ENCODE data around the gene ULK2.
A peak's percentile ranks its signal among the peaks of the same experiment; 100 is the strongest.
"Not testable (repeated sequence)": the region's sequence is repeated elsewhere in the genome, so short reads cannot be mapped to it uniquely, and the experiment has no call there.

ULK2 gene

DNA sequence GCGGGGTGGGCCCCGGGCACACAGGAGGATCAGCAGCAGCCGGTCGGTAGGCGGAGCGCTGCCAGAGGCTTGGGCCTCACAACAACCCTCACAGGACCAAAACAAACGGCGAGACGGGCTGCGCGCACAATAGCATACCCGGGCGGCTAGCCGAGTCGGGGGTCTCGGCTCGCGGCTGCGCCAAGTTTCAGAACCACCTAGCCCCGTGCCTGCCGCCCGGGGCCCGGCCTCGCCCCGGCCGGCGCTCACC is 732 bp downstream of the ULK2 start:
- DNase-seq (ENCODE audit: low read depth, low spot score) = no peak

DNA sequence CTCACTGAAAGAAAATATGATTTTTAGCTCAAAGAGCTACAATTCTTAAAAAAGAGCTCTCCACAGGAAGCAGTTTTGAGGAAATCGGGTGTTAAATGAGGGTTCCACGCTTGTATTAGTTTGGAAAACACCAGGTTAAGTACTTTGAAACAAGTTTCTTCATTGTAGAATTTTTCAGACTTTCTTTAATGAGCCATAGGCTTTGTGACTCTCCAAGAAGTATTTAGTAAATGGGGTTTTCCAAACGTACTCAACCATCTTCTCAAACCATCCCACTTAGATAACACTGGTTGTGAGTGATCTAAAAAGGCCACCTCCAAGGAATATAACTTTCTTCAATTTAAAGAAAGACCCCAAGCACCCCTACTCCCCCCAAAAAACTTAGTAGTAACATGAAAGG is 2.7 kb downstream of the ULK2 start:
- no peak for DNase-seq (ENCODE audit: low read depth, low spot score)

DNA sequence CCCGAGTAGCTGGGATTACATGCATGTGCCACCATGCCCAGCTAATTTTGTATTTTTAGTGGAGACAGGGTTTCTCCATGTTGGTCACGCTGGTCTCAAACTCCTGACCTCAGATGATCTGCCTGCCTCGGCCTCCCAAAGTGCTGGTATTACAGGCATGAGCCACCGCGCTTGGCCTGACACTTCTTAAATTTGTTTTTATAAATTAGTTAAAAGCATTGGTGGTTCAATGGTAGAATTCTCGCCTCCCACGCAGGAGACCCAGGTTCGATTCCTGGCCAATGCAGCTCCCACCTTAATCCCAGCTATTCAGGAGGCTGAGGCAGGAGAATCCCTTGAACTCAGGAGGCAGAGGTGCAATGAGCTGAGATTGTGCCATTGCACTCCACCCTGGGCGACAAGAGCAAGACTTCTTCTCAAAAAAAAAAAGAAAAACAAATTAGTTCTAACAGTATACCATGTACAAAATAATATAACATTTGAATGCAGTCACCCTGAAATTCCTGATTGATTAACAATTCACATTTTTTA is 7.0 kb downstream of the ULK2 start:
- DNase-seq (ENCODE audit: low read depth, low spot score) = not testable (repeated sequence)

DNA sequence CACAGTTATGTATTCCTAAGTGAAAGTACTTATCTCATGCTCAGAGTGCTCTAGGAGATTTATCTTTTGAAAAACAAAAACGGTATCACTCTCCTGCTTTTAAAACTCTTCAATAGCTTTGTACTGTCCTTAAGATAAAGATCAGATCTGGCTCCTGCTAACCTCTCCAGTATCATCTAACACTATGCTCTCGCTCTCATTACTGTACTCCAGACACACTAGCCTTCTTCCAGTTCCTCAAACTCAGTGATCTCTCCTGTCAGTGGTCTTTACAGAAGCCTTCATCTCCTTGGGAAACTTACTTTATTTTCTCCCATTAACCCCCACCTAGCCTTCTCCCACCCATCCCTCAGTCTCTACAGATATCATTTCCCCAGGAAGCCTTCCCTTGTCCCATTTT is 10.1 kb downstream of the ULK2 start:
- DNase-seq (ENCODE audit: low read depth, low spot score) = no peak

DNA sequence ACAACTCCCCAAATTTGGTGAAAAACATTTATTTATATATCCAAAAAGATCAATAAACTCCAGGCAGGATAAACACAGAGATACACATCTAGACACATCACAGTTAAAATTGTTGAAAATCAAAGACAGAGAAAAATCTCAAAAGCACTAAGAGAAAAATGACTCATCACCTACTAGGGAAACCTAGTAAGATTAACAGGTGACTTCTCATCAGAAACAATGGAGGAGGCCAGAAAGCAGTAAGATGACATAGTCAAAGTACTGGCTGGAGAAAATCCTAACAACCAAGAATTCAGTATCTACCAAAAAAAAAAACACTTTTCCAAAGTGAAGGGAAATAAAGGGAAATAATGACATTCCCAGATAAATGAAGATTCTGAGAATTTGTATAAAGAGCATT is 33.8 kb downstream of the ULK2 start:
- no peak for DNase-seq (ENCODE audit: low read depth, low spot score)

DNA sequence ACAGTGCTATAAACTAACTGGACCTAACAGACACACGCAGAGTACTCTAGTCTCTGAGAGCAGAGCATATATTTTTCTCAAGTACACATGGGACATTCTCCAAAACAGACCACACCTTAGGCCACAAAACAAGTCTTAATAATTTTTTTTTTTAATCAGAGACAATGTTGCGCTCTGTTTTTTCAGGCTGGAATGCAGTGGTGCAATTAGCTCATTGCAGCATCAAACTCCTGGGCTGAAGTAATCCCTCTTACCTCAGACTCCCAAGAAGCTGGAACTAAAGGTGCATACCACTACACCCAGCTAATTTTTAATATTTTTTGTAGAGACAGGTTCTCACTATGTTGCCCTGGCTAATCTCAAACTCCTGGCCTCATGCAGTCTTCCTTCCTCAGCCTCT is 37.7 kb downstream of the ULK2 start:
- DNase-seq (ENCODE audit: low read depth, low spot score) = no peak

DNA sequence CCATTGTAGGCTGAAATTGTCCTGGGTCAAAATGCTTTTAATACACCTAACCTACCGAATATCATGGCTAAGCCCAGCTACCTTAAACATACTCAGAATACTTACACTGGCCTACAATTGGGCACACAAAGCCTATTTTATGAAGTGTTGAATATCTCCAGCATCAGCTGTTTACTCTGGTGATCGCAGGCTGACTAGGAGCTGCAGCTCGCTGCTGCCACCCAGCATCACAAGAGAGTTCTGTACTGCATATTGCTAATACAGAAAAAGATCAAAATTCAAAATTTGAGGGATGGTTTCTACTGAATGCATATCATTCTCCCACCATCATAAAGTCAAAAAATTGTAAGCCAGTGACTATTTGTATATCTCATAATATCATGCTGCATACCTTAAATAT is 55.3 kb downstream of the ULK2 start:
- DNase-seq (ENCODE audit: low read depth, low spot score) = no peak

DNA sequence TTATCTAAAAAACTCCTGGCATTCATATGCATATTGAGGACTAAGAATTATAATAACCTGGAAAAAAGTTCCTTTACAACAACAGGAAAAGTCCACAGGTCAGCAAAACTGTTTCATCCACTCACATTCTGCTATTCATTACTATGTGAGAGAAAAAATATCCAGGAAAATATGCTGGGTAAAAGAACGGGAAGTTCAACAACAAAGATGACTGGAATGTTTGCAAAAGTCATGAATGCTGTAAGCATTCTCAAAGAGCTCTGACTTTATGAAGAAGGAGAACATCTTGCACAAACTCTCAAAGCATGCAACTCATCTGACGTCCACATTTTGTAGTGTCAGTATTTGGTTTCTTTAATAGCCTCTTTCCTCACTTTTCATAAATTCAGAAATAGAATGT is 62.7 kb downstream of the ULK2 start:
- no peak for DNase-seq (ENCODE audit: low read depth, low spot score)

DNA sequence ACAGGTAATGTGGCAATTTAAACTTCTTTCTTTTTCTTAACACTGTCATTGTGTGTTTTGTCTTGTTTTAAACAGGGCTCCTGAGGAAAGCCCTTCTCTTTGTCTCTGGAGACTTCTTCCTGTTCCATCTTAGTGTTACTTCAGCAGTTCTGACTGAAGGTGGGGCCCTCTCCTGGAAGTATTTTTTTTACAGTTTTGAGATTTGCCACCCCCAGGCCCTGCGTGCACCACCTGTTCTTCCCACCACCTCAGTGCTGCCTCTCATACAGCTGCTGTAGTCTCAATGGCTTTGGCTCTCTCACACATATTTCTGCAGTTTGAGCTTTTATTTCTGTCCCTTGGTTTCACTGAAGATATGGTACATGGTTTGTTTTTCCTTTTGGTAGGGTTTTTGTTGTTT is 67.2 kb downstream of the ULK2 start:
- DNase-seq (ENCODE audit: low read depth, low spot score) = no peak

DNA sequence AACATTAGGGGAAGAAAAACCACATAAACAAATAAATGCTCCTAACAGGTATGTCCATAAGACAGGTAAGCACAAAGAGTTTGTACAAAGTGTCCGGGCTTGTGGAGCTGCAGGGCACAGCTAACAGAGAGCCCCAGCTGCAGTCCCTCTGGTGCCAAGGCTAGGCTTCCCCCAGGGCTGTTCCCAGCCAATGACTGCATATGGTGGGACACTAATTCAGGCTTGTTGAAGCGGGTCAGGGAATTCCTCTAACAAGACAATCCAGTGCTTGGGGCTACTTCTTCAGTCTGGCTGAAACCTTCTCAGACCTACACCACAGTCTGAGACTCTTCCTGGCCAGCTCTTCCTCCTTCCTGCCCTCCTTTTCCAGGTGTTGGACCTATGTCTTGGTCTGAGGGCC is 67.9 kb downstream of the ULK2 start:
- DNase-seq (ENCODE audit: low read depth, low spot score) = no peak

DNA sequence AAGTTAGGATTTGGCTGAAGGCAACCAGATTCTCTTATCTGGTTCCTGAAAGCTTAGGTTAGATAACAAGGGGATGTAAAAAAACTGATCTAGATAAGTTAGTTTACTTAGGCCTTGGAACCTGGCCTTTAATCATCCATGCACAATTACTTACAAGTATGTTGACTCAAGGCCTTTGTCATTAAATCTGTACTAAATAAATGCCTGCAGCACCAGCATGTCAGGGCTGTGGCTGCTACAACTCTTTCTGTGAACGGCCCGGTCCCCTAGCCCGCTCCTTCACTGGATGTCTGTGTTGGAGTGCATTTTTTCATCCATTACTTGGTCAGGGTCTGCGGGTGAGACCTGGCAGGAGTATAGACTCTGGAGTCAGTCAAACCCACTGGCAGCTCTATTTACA is 71.3 kb downstream of the ULK2 start:
- DNase-seq (ENCODE audit: low read depth, low spot score) = no peak

DNA sequence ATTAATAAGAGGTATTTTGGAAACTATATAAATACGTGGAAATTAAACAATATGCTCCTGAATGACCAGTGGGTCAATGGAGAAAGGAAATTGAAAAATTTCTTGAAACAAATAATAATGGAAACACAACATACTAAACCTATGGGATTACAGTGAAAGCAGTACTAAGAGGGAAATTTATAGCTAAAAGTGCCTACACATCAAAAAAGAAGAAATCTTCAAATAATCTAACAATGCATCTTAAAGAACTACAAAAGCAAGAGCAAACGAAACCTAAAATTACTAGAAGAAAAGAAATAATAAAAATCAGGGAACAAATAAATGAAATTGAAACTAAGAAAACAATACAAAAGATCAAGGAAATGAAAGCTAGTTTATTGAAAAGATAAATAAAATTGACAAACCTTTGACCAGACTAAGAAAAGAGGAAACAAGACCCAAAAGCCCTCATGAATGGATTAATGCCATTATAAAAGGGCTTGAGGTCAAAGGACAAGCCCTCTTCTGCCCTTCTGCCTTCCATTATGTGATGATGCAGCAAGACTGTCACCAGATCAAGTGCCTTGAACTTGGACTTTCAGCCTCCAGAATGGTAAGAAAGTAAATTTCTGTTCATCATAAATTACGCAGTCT is 75.7 kb downstream of the ULK2 start:
- no peak for DNase-seq (ENCODE audit: low read depth, low spot score)

DNA sequence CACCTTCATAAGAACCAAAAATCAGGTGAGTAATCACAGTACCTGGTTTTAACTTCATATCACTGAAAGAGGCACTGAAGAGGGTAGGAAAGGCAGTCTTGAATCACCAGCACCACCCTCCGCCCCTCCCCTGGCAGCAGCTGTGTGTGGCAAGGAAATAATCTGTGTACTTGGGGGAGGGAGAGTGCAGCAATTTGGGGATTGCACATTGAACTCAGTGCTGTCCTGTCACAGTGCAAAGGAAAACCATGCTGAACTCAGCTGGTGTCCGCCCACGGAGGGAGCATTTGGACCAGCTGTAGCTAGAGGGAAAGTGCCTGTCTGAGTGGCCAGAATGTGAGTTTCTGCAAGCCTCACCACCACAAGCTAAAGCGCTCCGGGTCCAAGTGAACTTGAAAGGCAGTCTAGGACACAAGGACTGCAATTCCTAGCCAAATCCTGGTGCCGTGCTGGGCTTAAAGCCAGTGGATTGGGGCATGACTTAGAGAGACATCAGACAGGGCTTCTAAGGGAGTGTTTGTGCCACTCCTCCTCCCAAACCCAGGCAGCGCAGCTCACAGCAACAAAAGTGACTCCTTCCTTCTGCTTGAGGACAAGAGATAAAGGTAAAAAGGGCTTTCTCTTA is 79.9 kb downstream of the ULK2 start:
- no peak for DNase-seq (ENCODE audit: low read depth, low spot score)

DNA sequence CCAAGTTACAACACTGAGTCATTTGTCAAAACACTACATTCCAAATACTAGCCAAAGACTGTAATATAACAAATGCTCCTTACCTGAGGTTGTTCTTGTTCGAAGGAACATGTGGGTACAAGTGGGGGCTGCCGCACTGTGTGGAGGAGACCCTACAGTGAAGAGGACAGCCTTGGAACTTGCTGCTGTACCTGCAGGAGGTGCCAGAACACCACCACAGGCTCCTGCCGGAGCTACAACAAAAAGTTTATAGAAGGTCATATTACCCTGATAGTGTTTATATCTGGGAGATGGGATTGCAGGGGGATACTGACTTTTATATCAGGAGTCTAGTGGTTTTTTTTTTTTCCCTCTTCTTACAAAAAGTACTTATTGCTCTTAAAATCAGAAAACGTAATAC is 81.9 kb downstream of the ULK2 start:
- no peak for DNase-seq (ENCODE audit: low read depth, low spot score)

DNA sequence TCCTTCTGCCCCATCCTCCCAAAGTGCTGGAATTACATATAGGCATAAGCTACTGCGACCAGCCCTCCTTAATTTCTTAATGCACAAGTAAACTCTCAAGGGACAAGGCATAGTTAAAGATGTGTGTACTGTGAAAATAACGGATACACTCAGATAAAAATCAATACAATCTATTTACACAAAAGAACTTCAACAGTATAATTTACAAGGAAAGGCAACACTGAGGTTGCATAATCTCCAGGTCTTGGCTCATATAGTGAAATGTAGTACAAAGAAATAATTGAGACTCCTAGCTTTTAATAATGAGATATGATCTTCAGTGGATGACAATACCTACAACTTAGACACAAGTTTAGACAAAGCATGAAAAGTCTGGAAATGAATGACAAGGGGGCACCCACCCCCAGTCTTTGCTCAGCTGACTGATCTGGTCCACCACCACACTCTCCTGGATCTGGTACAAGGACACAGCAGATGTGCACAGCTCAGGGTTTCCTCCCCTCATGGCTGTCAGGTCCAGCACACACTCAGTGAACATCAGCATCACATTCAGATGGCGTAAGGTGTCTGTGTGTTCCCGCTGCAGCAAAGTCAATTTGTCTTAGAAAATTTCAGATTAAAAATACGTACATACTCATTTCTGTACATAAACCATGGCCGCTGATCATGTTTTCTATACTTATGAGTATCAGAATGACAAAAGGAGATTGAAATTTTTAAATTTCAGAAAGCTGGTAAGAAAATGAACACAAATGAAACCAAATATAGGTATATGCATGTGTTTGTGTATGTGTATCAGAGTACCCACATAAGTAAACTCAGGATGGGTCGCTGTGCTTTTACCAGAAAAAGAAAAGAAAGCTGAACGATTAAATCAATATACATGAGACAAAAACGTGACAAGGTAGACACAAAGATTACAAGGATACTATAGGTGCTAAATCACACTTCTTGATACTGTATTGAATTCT is 86.0 kb downstream of the ULK2 start:
- DNase-seq (ENCODE audit: low read depth, low spot score) = no peak

DNA sequence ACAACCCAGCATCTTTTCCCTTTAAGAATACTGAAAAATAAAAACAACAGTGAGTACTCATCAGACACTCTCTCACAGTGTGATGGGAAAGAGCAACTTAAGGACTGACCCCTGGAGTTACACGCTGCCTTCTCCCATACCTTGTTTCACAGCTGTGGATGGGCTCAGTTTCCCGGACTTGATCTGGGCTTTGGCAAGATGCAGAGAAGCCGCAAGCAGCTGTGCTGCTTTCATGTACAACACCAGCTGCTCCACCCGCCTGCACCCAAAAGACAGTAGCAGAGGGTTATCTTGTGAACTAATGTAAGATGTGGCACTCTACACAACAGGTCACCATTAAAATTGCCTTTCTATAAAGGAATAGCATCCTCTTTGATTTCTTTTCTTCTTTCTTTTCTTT is 86.9 kb downstream of the ULK2 start:
- DNase-seq (ENCODE audit: low read depth, low spot score) = no peak

DNA sequence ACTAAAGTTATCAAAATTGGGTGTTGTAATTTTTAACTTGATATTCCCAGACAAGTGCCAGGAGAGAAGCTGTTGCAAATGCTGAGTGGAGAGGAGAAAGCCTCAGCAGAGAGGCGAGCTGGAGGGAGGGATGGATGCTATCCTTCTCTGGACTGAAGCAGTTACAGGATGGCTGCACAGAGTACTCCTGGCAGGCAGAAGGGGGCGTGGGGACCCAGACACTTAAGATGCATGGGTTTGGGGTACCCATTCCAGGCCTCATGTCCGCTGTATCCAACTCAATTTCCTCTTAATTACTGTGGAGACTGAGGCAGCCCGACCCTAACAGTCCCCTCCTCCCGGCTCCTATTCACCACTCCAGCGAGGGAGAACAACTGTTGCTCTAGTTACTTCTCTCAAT is 94.2 kb downstream of the ULK2 start:
- DNase-seq (ENCODE audit: low read depth, low spot score) = no peak

DNA sequence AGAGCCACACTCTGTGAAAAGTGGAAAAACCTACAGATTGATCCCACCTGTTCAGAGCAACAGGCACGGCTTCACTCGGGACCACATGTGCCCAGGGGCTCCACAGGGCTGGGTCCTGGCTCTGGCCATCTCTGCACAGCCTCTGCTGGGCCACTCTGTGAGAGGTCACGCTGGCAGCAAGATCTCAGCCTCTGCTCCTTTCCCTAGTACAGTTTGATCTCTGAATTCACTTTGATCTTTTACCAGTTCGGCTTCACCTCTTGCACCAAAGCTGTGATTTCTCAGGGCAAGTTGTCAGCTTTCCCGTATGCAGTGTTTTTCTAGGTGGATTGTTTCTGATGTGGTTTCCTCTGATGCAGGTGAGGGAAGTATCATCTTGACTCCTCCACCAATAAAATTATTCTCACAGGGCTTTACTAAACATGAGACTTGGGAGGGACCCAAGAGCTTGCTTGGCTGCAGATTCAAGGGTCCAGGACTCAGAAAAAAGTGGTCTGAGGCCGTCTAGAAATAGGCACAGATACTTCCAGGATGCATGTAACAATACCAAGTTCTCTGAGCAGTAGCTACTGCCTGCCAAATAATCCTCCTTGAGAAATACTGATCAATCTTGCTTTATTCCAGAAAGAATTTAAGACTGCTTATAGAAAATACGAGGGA is 95.6 kb downstream of the ULK2 start:
- DNase-seq (ENCODE audit: low read depth, low spot score) = peak; percentile 6

DNA sequence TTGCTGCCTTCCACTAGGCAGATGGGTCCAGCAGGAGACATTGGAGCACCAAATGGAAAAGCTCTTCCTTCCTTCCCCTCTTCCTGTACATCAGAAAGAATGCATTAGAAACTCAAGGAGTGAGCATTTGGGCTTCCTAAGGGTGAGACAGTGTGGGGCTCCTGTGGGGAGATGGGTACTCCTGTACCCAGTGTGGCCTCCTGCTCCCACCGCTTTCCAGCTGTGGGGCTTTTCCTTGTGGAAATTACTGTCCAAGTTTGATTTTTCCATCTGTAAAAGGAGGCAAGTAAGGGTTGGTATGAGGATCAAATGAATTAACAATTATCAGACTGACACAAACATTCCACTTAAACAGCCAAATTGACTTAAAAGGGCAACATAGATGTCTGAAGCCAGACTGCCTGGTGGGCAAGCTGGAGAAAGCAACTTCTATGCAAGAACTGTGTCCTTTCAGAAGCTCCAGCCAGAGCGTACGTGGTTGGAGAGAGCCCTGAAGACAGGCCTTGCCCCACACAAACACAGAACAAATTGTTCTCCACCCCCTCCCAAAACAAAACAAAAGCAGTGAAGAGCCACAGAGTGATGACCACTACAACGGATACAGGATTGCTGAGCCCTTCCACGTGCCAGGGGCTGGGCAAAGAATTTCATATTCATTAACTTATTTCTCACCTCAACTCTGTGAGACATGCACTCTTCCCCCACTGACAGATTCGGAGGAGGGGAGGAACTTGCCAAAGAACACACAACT is 96.6 kb downstream of the ULK2 start:
- DNase-seq (ENCODE audit: low read depth, low spot score) = no peak

DNA sequence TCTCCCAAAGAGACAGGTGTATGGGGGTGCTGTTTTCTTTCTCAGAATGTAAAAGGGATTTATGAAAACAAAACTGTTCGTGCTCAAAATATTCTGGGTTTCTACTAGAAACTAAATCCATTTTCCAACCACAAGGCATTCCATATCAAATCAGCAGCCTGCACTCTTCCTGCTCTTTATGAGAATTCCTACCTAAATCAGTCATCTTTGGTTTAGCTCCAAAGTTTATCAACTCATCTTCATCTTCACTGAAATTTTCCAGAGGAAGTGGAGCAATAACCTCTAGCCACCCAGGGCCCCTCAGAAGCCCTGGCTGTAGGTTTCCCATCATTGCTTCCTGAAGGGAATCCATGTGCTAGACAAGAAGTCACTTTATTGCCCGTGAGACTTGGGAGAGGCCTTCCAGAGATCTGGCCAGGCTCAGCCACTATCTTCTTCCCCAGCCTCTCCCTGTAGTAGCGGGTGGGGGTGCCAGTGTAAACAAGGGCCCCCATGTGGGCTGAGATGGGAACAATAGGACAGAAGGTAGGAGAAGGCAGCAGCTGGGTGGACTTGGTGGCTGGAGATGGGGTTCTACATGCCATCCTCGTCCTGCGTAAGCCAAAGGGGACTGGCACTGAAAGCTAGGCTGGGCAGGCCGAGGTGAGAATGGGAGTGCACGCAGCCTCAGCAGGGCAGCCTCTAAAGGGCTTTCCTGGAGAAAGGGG is 97.6 kb downstream of the ULK2 start:
- no peak for DNase-seq (ENCODE audit: low read depth, low spot score)
